Ectodermal cell (in vitro differentiated cells): Measurements from ENCODE around the gene S100P.

Experiments
- H3K27ac ChIP-seq: 2 replicates; pipeline ENCODE4 v1.7.0; 2013; ENCODE audit warnings: mild to moderate bottlenecking, low read depth, low read length; ENCODE audit not compliant: insufficient read depth, poor library complexity, severe bottlenecking
- H3K27me3 ChIP-seq: 2 replicates; pipeline ENCODE4 v1.7.0; 2013; ENCODE audit warnings: mild to moderate bottlenecking, low read length; ENCODE audit not compliant: insufficient read depth, control insufficient read depth, poor library complexity, severe bottlenecking
- H3K36me3 ChIP-seq: one replicate; pipeline ENCODE4 v1.7.0; 2013; ENCODE audit warnings: low read length; ENCODE audit not compliant: control insufficient read depth, insufficient read depth
- H3K4me1 ChIP-seq: one replicate; pipeline ENCODE4 v1.7.0; 2013; ENCODE audit warnings: low read length; ENCODE audit not compliant: control insufficient read depth, insufficient read depth
- H3K4me3 ChIP-seq: 2 replicates; pipeline ENCODE4 v1.7.0; 2013; ENCODE audit warnings: low read depth, low read length, control low read depth; ENCODE audit not compliant: insufficient read depth
- H3K9me3 ChIP-seq: 2 replicates; pipeline ENCODE4 v1.7.0; 2013; ENCODE audit warnings: mild to moderate bottlenecking, low read length, moderate library complexity; ENCODE audit not compliant: control insufficient read depth
- whole genome bisulfite sequencing, 2 experiments: methylation state at CpG; one replicate each; pipeline ENCODE4 v1.1.7; 2013; ENCODE audit warnings: missing lambda C conversion rate in 2 of 2; 5-methylcytosine and 5-hydroxymethylcytosine counted together

The S100P gene

DNA sequence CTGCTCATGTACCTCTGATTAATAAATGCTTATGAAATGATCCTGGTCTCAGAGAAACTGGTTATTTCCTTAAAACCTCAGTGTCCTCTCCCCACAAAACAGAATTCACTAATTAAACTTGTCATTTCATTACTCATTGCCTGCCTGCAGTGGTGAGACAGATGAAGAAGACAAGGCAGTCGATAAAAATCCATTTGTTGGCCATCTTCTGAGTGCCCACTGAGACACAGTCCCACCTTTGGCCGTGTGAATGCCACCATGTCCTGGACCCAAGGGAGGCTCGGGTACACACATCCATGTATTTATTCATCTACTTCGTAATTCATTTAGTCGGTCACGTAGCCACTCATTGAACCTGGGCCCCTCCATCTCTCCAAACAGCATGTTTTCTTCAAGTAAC, 3.5 kb downstream of the S100P start:
- WGBS, 2 experiments = 94 to 96% methylated on average over 6 of the region's 6 CpGs
- Histone ChIP-seq H3K27ac (no peak overlapping the region), H3K27me3 (no peaks in the 10 kb centered on the region), H3K9me3 (no peaks in the 10 kb centered on the region), H3K36me3 (no peaks in the 10 kb centered on the region), H3K4me3 (no peak overlapping the region), H3K4me1 (no peaks in the 10 kb centered on the region)

DNA sequence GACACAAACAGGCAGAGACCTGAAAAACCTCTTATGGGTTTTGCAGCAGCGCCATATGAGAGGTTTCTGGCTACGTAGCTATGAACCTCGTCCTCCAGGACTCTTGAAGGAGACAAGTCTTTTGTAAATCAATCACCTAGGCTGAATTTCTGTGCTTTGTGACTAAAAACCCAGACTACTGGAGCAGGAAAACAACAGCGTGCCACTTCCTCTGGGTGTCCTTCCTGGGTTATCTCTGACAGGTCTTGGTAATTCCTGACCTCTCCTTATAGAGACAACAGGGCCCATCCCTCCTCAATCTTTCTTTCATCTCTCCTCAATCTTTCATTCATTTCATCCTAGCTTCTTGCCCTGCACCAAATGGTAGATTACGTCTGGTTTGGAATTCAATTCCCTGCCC, 5.7 kb downstream of the S100P start:
- 92 to 94% methylated on average over 5 of the region's 5 CpGs for WGBS, 2 experiments
- Histone ChIP-seq H3K36me3 (peaks cover 10% of the 10 kb centered on the region), H3K27ac (no peak overlapping the region)

DNA sequence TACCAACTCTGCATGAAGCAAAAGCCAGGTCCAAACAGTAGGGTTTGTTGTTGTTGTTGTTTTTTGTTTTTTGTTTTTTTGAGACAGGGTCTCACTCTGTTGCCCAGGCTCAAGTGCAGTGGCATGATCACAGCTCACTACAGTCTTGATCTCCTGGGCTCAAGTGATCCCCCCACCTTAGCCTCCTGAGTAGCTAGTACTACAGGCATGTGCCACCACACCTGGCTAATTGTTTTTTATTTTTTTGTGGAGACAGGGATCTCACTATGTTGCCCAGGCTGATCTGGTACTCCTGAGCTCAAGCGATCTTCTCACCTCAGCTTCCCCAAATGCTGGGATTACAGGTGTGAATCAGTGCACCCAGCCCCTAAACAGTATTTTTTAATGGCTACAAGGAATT, 6.2 kb downstream of the S100P start:
- Histone ChIP-seq H3K27ac (no peak overlapping the region), H3K9me3 (no peaks in the 10 kb centered on the region), H3K4me1 (no peaks in the 10 kb centered on the region), H3K36me3 (peaks cover 10% of the 10 kb centered on the region), H3K27me3 (no peaks in the 10 kb centered on the region), H3K4me3 (no peak overlapping the region)
- 97 to 100% methylated on average over 1 of the region's 1 CpG for WGBS, 2 experiments

More for the DNA sequence above, 5.7 kb downstream of the S100P start:
- no peak overlapping the region for H3K4me3 ChIP-seq
- H3K4me1 ChIP-seq = no peaks in the 10 kb centered on the region
- H3K9me3 ChIP-seq = no peaks in the 10 kb centered on the region
- no peaks in the 10 kb centered on the region for H3K27me3 ChIP-seq

DNA sequence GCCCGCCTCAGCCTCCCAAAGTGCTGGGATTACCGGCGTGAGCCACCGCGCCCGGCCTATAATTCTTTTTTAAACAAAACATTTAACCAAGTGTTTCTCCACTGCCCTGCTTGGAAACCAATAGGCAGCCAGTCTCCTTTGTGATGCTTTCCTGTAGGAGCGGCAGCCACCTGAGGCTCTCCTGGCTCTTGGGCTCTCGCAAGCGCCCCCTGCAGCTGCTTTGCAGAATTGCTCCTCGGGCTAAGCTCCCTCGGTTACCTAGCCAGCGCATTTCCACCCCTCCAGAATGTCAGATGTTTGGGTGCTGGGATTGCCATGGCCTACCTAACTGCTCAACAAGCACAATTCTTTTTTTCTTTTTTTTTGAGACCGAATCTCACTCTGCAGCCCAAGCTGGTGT, 7.7 kb downstream of the S100P start:
- 70 to 73% methylated on average over 13 of the region's 13 CpGs for WGBS, 2 experiments
- no peaks in the 10 kb centered on the region for H3K4me1 ChIP-seq
- H3K9me3 ChIP-seq = no peaks in the 10 kb centered on the region
- no peak overlapping the region for H3K27ac ChIP-seq
- H3K27me3 ChIP-seq = no peaks in the 10 kb centered on the region
- H3K4me3 ChIP-seq = no peak overlapping the region
- peaks cover 13% of the 10 kb centered on the region for H3K36me3 ChIP-seq

DNA sequence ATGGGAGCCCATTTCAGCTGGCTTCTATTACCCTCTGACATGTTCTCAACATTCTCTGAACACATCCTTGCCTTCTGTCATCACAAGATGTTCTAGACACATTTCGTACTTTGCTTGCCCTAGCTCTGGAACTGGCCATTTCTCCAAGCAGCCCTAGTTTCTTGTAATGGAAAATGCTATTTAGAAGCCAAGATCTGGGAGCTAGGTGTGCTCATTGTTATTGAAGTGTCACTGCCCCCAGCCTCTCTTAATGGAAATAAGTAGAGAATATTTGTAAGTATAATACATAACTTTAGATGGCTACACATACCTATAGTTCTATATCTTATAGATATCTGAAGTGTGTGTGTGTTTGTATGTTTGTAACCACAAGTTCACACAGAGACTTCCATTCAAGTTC, 9.1 kb downstream of the S100P start:
- H3K36me3 ChIP-seq = peaks cover 13% of the 10 kb centered on the region
- H3K27me3 ChIP-seq = no peaks in the 10 kb centered on the region
- no peak overlapping the region for H3K27ac ChIP-seq
- no peaks in the 10 kb centered on the region for H3K9me3 ChIP-seq
- H3K4me3 ChIP-seq = no peak overlapping the region
- H3K4me1 ChIP-seq = peaks cover 3% of the 10 kb centered on the region
- 0% methylated on average over 1 of the region's 1 CpG for WGBS, 2 experiments

DNA sequence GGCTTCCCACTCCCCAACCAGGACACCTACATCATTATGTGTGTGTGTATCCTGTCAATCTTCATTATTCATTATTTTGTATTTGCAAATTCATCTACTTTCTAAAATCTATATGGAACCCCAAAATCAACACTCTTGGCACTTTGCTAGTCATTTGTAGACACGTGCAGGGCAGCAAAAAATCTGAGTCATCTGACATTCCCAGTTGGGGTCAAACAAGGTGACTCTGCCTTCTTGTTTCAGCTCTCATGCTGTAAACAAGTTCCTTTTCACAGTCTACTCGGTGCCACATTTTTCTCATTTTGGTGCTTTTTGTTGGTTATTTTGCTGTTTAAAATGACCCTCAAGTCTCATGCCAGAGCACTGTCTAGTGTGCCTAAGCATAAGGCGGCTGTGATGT, 10.1 kb downstream of the S100P start:
- Histone ChIP-seq H3K9me3 (no peaks in the 10 kb centered on the region), H3K4me3 (no peak overlapping the region), H3K27me3 (no peaks in the 10 kb centered on the region), H3K27ac (no peak overlapping the region), H3K36me3 (peaks cover 13% of the 10 kb centered on the region), H3K4me1 (peaks cover 8% of the 10 kb centered on the region)
- WGBS, 2 experiments = 94 to 97% methylated on average over 3 of the region's 3 CpGs

DNA sequence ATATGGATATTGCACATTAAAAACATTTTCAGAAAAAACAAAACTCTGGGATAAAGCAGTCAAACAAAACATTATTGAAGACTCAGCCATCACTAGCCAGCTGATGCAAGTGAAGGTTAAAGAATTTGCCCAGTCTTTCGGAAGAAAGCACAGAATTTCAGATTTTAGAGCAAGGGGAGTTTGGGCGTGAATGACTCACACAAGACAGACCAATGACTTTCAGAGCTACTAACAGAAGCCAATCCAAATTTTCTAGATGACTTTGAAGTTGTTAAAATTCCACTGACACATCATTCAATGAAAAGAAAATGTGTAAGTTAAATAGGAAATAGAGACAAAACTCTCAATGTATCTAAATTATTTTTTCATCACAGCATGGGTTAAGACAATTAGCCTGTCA, 12.0 kb downstream of the S100P start:
- H3K4me3 ChIP-seq = no peak overlapping the region
- H3K4me1 ChIP-seq = peaks cover 14% of the 10 kb centered on the region
- 92% methylated on average over 2 of the region's 2 CpGs for WGBS, 2 experiments
- H3K9me3 ChIP-seq = no peaks in the 10 kb centered on the region
- H3K36me3 ChIP-seq = peaks cover 13% of the 10 kb centered on the region
- H3K27ac ChIP-seq = no peak overlapping the region
- peaks cover 4% of the 10 kb centered on the region for H3K27me3 ChIP-seq

DNA sequence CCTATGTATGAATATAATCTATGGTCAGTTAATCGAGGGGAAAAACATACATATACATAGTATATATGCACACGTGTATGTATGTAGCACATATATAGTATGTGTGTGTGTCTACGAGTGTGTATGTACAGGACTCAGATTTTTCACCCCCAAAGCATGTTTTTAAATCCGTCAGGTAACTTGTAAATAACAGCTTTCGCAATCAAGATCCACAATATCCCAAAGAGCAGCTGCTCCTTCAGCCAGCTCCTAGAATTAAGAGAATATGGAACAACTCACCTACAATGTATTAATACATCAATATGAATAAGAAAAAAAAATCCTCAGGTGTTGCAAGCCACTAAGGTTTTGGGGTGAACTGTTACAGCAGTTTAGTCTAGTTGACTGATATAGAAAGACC, 12.5 kb downstream of the S100P start:
- 96 to 100% methylated on average over 2 to 3 of the region's 5 CpGs for WGBS, 2 experiments
- peaks cover 14% of the 10 kb centered on the region for H3K4me1 ChIP-seq
- peaks cover 10% of the 10 kb centered on the region for H3K27me3 ChIP-seq
- H3K36me3 ChIP-seq = peaks cover 13% of the 10 kb centered on the region
- no peaks in the 10 kb centered on the region for H3K9me3 ChIP-seq
- no peak overlapping the region for H3K27ac ChIP-seq
- H3K4me3 ChIP-seq = no peak overlapping the region

DNA sequence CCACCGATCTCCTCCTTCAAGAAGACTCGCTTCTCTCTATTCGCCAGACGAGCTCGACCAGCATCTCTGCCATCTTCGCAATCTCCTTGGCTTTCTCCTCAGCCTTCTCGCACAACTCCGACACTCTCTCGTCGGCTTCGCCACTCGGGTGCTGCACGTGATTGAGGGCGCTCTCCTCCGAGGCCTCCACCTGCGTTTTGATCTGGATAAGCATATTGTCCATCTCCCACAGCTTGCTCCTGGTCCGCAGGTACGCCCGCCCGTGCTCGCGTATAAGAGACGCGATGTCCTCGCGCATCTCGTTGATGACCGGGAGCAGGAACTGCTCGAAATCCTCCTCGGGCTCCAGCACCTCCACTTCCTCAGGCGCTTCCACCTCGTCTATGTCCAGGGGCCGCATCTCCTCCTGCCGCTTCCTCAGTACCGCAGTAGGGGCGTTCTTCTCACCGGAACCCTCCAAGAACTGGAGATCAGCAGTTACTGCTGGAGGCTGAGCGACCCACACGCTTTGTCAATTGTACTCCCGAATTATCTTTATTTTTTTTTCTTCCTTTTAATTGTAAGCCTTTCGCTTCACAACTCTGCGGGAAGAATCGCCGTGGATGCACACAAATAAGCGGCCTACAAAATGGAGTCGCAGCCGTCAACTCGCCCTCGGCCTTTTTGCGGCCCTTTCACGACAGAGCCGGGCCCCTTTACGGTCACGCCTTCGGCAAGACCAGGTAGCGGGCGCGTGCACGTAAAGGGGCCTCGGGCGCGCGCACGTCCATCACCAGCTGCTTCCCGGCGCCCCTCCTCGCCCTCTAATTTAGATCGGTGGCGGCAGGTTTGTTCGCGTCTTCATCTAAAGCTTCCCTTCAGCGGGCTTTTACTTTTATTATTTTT, 15.8 kb downstream of the S100P start, which contains the start of gene MRFAP1L1:
Gene MRFAP1L1 (minus strand): TSS at position 636 of the 885 bp plus-strand sequence. CDS start 236 bp downstream, at position 400.
- Histone ChIP-seq H3K4me3 (peak within 1 kb of the TSS; percentile 67), H3K27me3 (peaks cover 37% of the 10 kb centered on the region), H3K36me3 (peaks cover 2% of the 10 kb centered on the region), H3K4me1 (peaks cover 14% of the 10 kb centered on the region), H3K9me3 (no peaks in the 10 kb centered on the region), H3K27ac (peak within 1 kb of the TSS; percentile 17)
- 0% methylated on average over 71 to 72 of the region's 72 CpGs for WGBS, 2 experiments

DNA sequence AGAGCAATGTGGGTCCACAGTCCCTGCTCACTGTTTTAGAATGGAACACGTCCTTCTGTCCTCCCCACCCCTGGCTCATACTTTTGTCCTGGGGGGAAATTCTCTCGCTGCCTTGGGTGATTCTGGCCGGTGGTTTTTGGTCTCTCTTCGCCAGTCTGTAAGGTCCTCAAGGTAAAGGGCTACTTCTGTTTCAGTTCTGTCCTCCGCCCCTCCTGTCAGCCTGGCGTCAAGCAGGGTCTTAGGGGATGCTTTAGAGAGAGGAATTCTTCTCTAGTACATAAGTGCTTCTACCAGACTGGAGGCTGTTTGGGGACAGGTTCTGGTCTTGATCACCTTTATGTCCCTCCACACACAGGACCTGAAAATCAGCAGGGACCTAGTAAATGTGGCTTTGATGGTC, 16.6 kb downstream of the S100P start:
- peaks cover 43% of the 10 kb centered on the region for H3K27me3 ChIP-seq
- no peak overlapping the region for H3K27ac ChIP-seq
- 16 to 21% methylated on average over 6 of the region's 6 CpGs for WGBS, 2 experiments
- no peaks in the 10 kb centered on the region for H3K9me3 ChIP-seq
- peak overlapping the region; percentile 67 for H3K4me3 ChIP-seq
- H3K4me1 ChIP-seq = peaks cover 14% of the 10 kb centered on the region
- peaks cover 2% of the 10 kb centered on the region for H3K36me3 ChIP-seq
